HepG2 (cell line): ENCODE results near the gene SMTNL2. TPM values are rescaled to one million over a fixed set of nuclear protein-coding genes. Genes with fewer than 3 reads are reported as not detected.

Experiments
- ATAC-seq: fragments of 200-7000 bp; cut with Tn5 transposase; 3 replicates; pipeline ENCODE4 v1.9.1; 2020; ENCODE audit warnings: mild to moderate bottlenecking, moderate library complexity
- BruUV-seq: library from RNA; stranded (reverse); fragments of 400-500 nt; replicated peaks from 2 replicates; lab custom pipeline; 2021; lab: Mats Ljungman, UMichigan
- CTCF ChIA-PET: fragments of 300-600 bp; formaldehyde crosslinking; extraction: SDS; loops from one replicate; lab custom pipeline; 2021; ENCODE audit warnings: low total read pairs, inconsistent platforms, low intra/inter-chr PET ratio; lab: Yijun Ruan, JAX
- POLR2A ChIA-PET: fragments of 350-600 bp; sonication (Branson Sonifier 250); formaldehyde crosslinking; loops from one replicate; lab custom pipeline; 2020; ENCODE audit warnings: antibody characterized with exemption, inconsistent platforms; lab: Yijun Ruan, JAX
- DNase-seq: peaks from one replicate; pipeline ENCODE4 v3.0.0-alpha.2; 2015; ENCODE audit warnings: low spot score
- FAIRE-seq: peaks from 3 replicates; lab custom pipeline; 2011; peaks lifted over from hg19 to GRCh38; lab: Jason Lieb, UNC
- H2AFZ ChIP-seq: one replicate; pipeline ENCODE4 v1.6.1; 2011; ENCODE audit warnings: low read length, inconsistent platforms
- H3K27ac ChIP-seq: fragments of 300-600 bp; 3 replicates; pipeline ENCODE4 v1.8.0; 2011; ENCODE audit warnings: mixed run types, mild to moderate bottlenecking, mixed read lengths, low read length, inconsistent platforms; ENCODE audit not compliant: insufficient read depth; ENCODE audit errors: extremely low read length
- H3K27me3 ChIP-seq, 2 experiments: fragments of 200-600 bp in 1 of 2; 2 replicates in 1 of 2; 3 replicates in 1 of 2; pipeline versions ENCODE4 v1.6.0 to v1.8.0; 2011; ENCODE audit warnings: low read length in 2 of 2, mild to moderate bottlenecking in 2 of 2, moderate library complexity in 2 of 2, inconsistent platforms in 1 of 2; ENCODE audit not compliant: insufficient read depth in 2 of 2, control insufficient read depth in 1 of 2
- H3K36me3 ChIP-seq, 2 experiments: fragments of 200-600 bp in 1 of 2; replicated peaks in 1 of 2; 2 replicates in 1 of 2; 3 replicates in 1 of 2; pipeline versions ENCODE4 v1.5.1 to v1.8.0; 2011; ENCODE audit warnings: low read length in 2 of 2, inconsistent platforms in 1 of 2; ENCODE audit not compliant: insufficient read depth in 2 of 2, control insufficient read depth in 1 of 2
- H3K4me1 ChIP-seq: 2 replicates; pipeline ENCODE4 v1.5.1; 2012; ENCODE audit warnings: low read length, inconsistent platforms; ENCODE audit not compliant: insufficient read depth
- H3K4me2 ChIP-seq: 2 replicates; pipeline ENCODE4 v1.6.0; 2011; ENCODE audit warnings: low read depth, low read length, inconsistent platforms
- H3K4me3 ChIP-seq, 3 experiments: fragments of 200-600 bp in 1 of 3; sonication (generic), shearing (Covaris generic) in 1 of 3; replicated peaks in 1 of 3; 2 replicates each; pipeline ENCODE4 v1.5.1; 2011 to 2016; ENCODE audit warnings: low read length in 3 of 3, inconsistent platforms in 2 of 3, low read depth in 2 of 3, mild to moderate bottlenecking in 2 of 3, control low read depth in 1 of 3, mixed read lengths in 1 of 3; ENCODE audit not compliant: insufficient read depth in 1 of 3
- H3K79me2 ChIP-seq: one replicate; pipeline ENCODE4 v1.6.1; 2011; ENCODE audit warnings: low read length, inconsistent platforms; ENCODE audit not compliant: insufficient read depth
- H3K9ac ChIP-seq: 2 replicates; pipeline ENCODE4 v1.6.0; 2011; ENCODE audit warnings: mild to moderate bottlenecking, low read depth, low read length, inconsistent platforms; ENCODE audit not compliant: insufficient read depth
- H3K9me3 ChIP-seq: 2 replicates; pipeline ENCODE4 v1.5.1; 2012; ENCODE audit warnings: mild to moderate bottlenecking, low read length
- H4K20me1 ChIP-seq: 2 replicates; pipeline ENCODE4 v1.6.0; 2011; ENCODE audit warnings: inconsistent platforms, mild to moderate bottlenecking, low read length, moderate library complexity; ENCODE audit not compliant: insufficient read depth
- AGO2 ChIP-seq: fragments of 200-400 bp; formaldehyde crosslinking; optimal IDR thresholded peaks from 2 replicates; pipeline ENCODE3; 2017; ENCODE audit warnings: mild to moderate bottlenecking, low read depth, low read length, moderate library complexity
- ARNT2 ChIP-seq: sonication (generic); formaldehyde crosslinking; IDR thresholded peaks from 2 replicates; pipeline ENCODE4 v1.8.0; 2022; ENCODE audit warnings: mild to moderate bottlenecking, low read depth, missing genetic modification reagents, moderate library complexity
- GABPB1 ChIP-seq: IDR thresholded peaks from 2 replicates; pipeline ENCODE4 v1.6.1; 2016; ENCODE audit warnings: mild to moderate bottlenecking, missing genetic modification reagents, moderate library complexity, missing compliant biosample characterization
- KDM2A ChIP-seq: sonication (generic); formaldehyde crosslinking; IDR thresholded peaks from 2 replicates; pipeline ENCODE4 v1.4.0; 2020; ENCODE audit warnings: low read depth, missing genetic modification reagents, borderline replicate concordance
- POLR2A ChIP-seq, 2 experiments: IDR thresholded peaks; 2 replicates each; pipeline ENCODE4 v1.6.1; 2011; ENCODE audit warnings: low read depth in 2 of 2, low read length in 2 of 2, mild to moderate bottlenecking in 1 of 2, moderate library complexity in 1 of 2; ENCODE audit not compliant: insufficient read depth in 1 of 2
- RBFOX2 ChIP-seq: fragments of 200-400 bp; formaldehyde crosslinking; IDR thresholded peaks from 2 replicates; pipeline ENCODE4 v1.6.1; 2017; ENCODE audit warnings: low read depth, mild to moderate bottlenecking, low read length
- RBM22 ChIP-seq: fragments of 200-400 bp; formaldehyde crosslinking; optimal IDR thresholded peaks from 2 replicates; pipeline ENCODE3; 2017; ENCODE audit warnings: mild to moderate bottlenecking, low read length, moderate library complexity
- SRSF4 ChIP-seq: fragments of 200-400 bp; formaldehyde crosslinking; IDR thresholded peaks from one replicate; pipeline ENCODE4 v1.6.1; 2018; ENCODE audit warnings: mild to moderate bottlenecking, low read depth, low read length, moderate library complexity; ENCODE audit not compliant: poor library complexity, severe bottlenecking
- SSRP1 ChIP-seq: IDR thresholded peaks from 2 replicates; pipeline ENCODE4 v1.6.1; 2016; ENCODE audit warnings: control low read depth
- ZGPAT ChIP-seq: IDR thresholded peaks from 2 replicates; pipeline ENCODE4 v1.6.1; 2016; ENCODE audit warnings: mild to moderate bottlenecking
- ZNF709 ChIP-seq: sonication (generic); formaldehyde crosslinking; IDR thresholded peaks from 2 replicates; pipeline ENCODE4 v1.5.0; 2020; ENCODE audit warnings: mild to moderate bottlenecking, missing genetic modification reagents
- ZNF768 ChIP-seq: sonication (generic); formaldehyde crosslinking; IDR thresholded peaks from 2 replicates; pipeline ENCODE4 v1.4.0; 2020; ENCODE audit warnings: missing genetic modification reagents
- WGBS: methylation state at CpG from one replicate; pipeline ENCODE4 v1.1.6; 2017; ENCODE audit warnings: low lambda C conversion rate; 5-methylcytosine and 5-hydroxymethylcytosine counted together
- in situ Hi-C: cut with HindIII; loops from 2 replicates; pipeline ENCODE4 v1.10.0; 2017; ENCODE audit warnings: low pct_unique_long_range_greater_than_20kb; ENCODE audit not compliant: extremely low pct_ligation_motif_present
- intact Hi-C: fragments of 100-400 bp; cut with micrococcal nuclease; formaldehyde crosslinking; loops from one replicate; pipeline ENCODE4 v1.10.0; 2022; ENCODE audit not compliant: unreplicated experiment
- polyA plus RNA-seq, 8 experiments: library from polyadenylated mRNA; depleted of rRNA in 3 of 8; stranded (reverse) in 7 of 8; unstranded in 1 of 8; fragments of >200 nt; fragmentation: Illumina TruSeq in 4 of 8; extraction: Trizol in 4 of 8; gene quantifications; 2 replicates each; pipeline versions ENCODE4 v1.2.1 to v1.2.3, GENCODE V29; 2011 to 2016; ENCODE audit warnings: low read depth in 4 of 8, missing spikeins in 1 of 8, mixed read lengths in 1 of 8; ENCODE audit not compliant: insufficient read depth in 1 of 8
- total RNA-seq, 5 experiments: library from RNA; depleted of rRNA; stranded (reverse); fragments of >200 nt; fragmentation: Illumina TruSeq; extraction: Trizol; gene quantifications; 2 replicates each; pipeline ENCODE4 v1.2.3, GENCODE V29; 2016; ENCODE audit warnings: low read depth in 1 of 5

Gene SMTNL2
- total and polyA plus RNA-seq, 2 of the 13 experiments (the other 11 are each of a cell fraction or from before 2014, with no cell fraction given): 0.41 to 5.1 TPM

GRCh38 chr17:4536259-4536741, 48.0 kb upstream of the SMTNL2 start:
- Histone ChIP-seq H3K27me3 (peaks cover 2 to 24% of the 10 kb centered on the region in 2 experiments), H3K27ac (no peak overlapping the region), H3K79me2 (no peaks in the 10 kb centered on the region), H3K4me1 (peaks cover 25% of the 10 kb centered on the region), H4K20me1 (0 out of 2 replicates have a peak, but pooled peaks cover 2% of the 10 kb centered on the region), H3K4me2 (no peak overlapping the region), H3K4me3 (no peak overlapping the region), H3K9ac (no peak overlapping the region), H3K36me3 (peaks cover 8 to 26% of the 10 kb centered on the region in 2 experiments), H3K9me3 (no peaks in the 10 kb centered on the region), H2AFZ (no peak overlapping the region)
- CTCF ChIA-PET: no interaction called here
- WGBS: 81% methylated on average over 14 of the region's 19 CpGs
- FAIRE-seq (no peak), ATAC-seq (no peak), DNase-seq (no peak)
- TF ChIP-seq RBFOX2 (peak; percentile 56; the same call in 1 of the 2 replicates), ZNF709 (CRISPR knock-in tag) (no peak), RBM22 (peak; percentile 63), SSRP1 (CRISPR knock-in tag) (peak; percentile 44; the same call in 1 of the 2 replicates), KDM2A (peak; percentile 31; the same call in 1 of the 2 replicates), GABPB1 (peak; percentile 15; the same call in 1 of the 2 replicates), AGO2 (peak; percentile 84), ZNF768 (CRISPR knock-in tag) (0 out of 2 replicates have a peak, but pooled peaks have one; percentile 8), POLR2A (IDR thresholded peaks at IDR 0.05; ENCODE audit: insufficient read depth in 1 of 2, low read depth in 2 of 2, low read length in 2 of 2) (peak; percentile 2 to 30; a peak in 1 of 4 replicates), SRSF4 (no peak), ZGPAT (peak; percentile 32; the same call in 1 of the 2 replicates), ARNT2 (CRISPR knock-in tag) (no peak)
- intact Hi-C loops (no loop called here), in situ Hi-C loops (no loop called here)
- POLR2A ChIA-PET: interaction anchor here (0.8 kb wide), 1 partner anchor 404 kb away, joined by 3 read pairs; the partner anchor contains the start of genes RNF167 and SLC25A11
- no TSS peak for BruUV-seq
